ENCODE results near the gene APH1B.

GRCh38 chr15:63258658-63259057, 18.7 kb upstream of the APH1B start:
- TF ChIP-seq POLR2A (IDR thresholded peaks at IDR 0.05) (no peak), CTCF (IDR thresholded peaks at IDR 0.05) (no peak)

Measured in prostate gland (tissue), 2 donors.